ENCODE measurements around the gene AP2A2. TPM values are rescaled to one million over a fixed set of nuclear protein-coding genes. Genes with fewer than 3 reads are reported as not detected.

The AP2A2 gene
- total RNA-seq, 1 experiment from 2014 or later: 55.5 TPM

DNA sequence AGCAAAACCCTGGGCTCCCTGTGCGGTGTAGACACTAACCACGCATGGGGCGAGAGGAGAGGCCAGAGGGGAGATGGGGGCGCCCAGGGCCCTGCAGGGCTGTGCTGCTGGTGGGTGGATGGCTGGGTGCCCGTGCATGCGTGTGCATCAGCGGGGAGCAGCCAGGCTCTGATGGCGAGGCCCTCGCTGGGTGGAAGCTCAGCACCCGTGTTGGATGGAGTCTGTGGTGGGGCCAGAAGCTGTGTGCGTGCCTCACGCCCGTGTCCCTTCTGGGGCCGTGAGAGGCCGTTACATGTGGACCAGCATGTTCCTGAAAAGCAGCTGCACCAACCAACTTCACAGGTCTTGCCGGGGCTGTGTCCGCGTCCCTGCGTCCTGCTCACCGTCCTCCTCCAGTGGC is 77.5 kb downstream of the AP2A2 start (continued):
- TF ChIP-seq, protein P1, sequence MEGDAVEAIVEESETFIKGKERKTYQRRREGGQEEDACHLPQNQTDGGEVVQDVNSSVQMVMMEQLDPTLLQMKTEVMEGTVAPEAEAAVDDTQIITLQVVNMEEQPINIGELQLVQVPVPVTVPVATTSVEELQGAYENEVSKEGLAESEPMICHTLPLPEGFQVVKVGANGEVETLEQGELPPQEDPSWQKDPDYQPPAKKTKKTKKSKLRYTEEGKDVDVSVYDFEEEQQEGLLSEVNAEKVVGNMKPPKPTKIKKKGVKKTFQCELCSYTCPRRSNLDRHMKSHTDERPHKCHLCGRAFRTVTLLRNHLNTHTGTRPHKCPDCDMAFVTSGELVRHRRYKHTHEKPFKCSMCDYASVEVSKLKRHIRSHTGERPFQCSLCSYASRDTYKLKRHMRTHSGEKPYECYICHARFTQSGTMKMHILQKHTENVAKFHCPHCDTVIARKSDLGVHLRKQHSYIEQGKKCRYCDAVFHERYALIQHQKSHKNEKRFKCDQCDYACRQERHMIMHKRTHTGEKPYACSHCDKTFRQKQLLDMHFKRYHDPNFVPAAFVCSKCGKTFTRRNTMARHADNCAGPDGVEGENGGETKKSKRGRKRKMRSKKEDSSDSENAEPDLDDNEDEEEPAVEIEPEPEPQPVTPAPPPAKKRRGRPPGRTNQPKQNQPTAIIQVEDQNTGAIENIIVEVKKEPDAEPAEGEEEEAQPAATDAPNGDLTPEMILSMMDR (IDR thresholded peaks at IDR 0.05 in 2 of 3, conservative IDR thresholded peaks at IDR 0.05 in 1 of 3; ENCODE audit: borderline replicate concordance in 1 of 3, insufficient read depth in 1 of 3, low read depth in 2 of 3, low read length in 2 of 3): no peak

DNA sequence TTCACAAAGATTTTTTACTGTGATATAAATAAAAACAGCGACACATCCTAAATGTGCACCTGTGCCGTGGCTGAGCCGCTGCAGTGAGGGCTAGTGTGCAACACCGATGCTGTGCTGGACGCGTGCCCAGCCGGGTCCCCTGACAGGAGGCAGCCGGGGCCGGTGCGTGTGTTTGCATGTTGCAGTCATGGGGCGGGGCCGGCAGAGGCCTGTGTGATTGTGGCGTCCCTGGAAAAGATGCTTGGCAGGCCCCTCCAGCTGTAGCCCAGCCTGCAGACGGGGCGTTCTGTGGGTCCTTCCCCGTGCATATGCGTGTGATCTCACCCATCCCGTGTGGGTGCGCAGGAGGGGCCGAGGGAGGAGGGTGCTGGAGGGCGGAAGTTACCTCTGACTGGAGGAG is 80.3 kb downstream of the AP2A2 start:
- Histone ChIP-seq H3K4me3 (replicated peaks in 1 of 2; ENCODE audit: low read depth in 1 of 2, low read length in 2 of 2) (no peak overlapping the region), H2AFZ (ENCODE audit: low read depth, low read length, poor library complexity, severe bottlenecking) (no peak overlapping the region), H4K20me1 (ENCODE audit: insufficient read depth) (no peaks in the 10 kb centered on the region), H3K79me2 (ENCODE audit: insufficient read depth, low read length) (no peaks in the 10 kb centered on the region), H3K27ac (ENCODE audit: low read depth, low read length) (no peak overlapping the region), H3K27me3 (ENCODE audit: insufficient read depth, low read length) (no peaks in the 10 kb centered on the region), H3K9ac (ENCODE audit: low read length) (no peak overlapping the region), H3K9me3 (ENCODE audit: control insufficient read depth in 1 of 2, insufficient read depth in 1 of 2, low read depth in 1 of 2, low read length in 2 of 2) (no peaks in the 10 kb centered on the region), H3K4me2 (ENCODE audit: low read length) (no peak overlapping the region), H3K9me2 (ENCODE audit: insufficient read depth) (no peaks in the 10 kb centered on the region), H3K4me1 (ENCODE audit: control insufficient read depth in 1 of 2, insufficient read depth in 2 of 2, low read length in 2 of 2) (no peaks in the 10 kb centered on the region), H3K36me3 (ENCODE audit: control insufficient read depth in 1 of 2, insufficient read depth in 2 of 2, low read length in 2 of 2) (peaks cover 16 to 17% of the 10 kb centered on the region in 2 experiments; a peak in 3 of 4 replicates)
- intact Hi-C loops (cut with micrococcal nuclease): no loop called here
- DNase-seq (ENCODE audit: low read depth, low spot score) (no peak), ATAC-seq (no peak)
- RAD21 ChIA-PET (ENCODE audit: low non-redundant PET in 1 of 2, low total read pairs in 2 of 2, uncharacterized antibody in 2 of 2, unreplicated experiment in 2 of 2): no interaction called here
- TF ChIP-seq EGR1 (IDR thresholded peaks at IDR 0.05; ENCODE audit: low read depth): no peak
- TF ChIP-seq ELF1 (IDR thresholded peaks at IDR 0.05; ENCODE audit: borderline replicate concordance, low read depth): no peak
- TF ChIP-seq CEBPB (IDR thresholded peaks at IDR 0.05; ENCODE audit: low read depth): no peak
- no peak for TF ChIP-seq SRF (IDR thresholded peaks at IDR 0.05; ENCODE audit: low read depth)
- no peak for TF ChIP-seq ZNF274 (IDR thresholded peaks at IDR 0.05; ENCODE audit: low read depth, low read length)
- TF ChIP-seq, protein P2, sequence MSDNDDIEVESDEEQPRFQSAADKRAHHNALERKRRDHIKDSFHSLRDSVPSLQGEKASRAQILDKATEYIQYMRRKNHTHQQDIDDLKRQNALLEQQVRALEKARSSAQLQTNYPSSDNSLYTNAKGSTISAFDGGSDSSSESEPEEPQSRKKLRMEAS (IDR thresholded peaks at IDR 0.05): no peak
- TF ChIP-seq SP1 (IDR thresholded peaks at IDR 0.05; ENCODE audit: low read depth): no peak
- TF ChIP-seq TCF7L2 (IDR thresholded peaks at IDR 0.05; ENCODE audit: borderline replicate concordance, extremely low read depth, insufficient read depth, insufficient read length): no peak
- POLR2A ChIA-PET: no interaction called here
- CTCF ChIA-PET: no interaction called here
- no TSS peak for BruUV-seq (replicated peaks)
